NCI-H2171 treated with DMSO at 0.1 percent for 48 hours (cell line): ENCODE data around the gene RORB.

Experiments used
- DNase-seq: peaks from one replicate; lab custom pipeline; 2025; lab: John Stamatoyannopoulos, UW

The RORB gene

GRCh38 chr9:74598874-74599273 lies 101.7 kb downstream of the RORB start:
- no peak for DNase-seq

- DNase-seq = no peak
These were observed 112.7 kb downstream of the RORB start for GRCh38 chr9:74609671-74610405.

- no peak for DNase-seq
These were observed 113.5 kb downstream of the RORB start for GRCh38 chr9:74610523-74611061.

GRCh38 chr9:74630228-74630627 lies 133.1 kb downstream of the RORB start:
- DNase-seq = no peak

GRCh38 chr9:74639112-74639511 lies 142.0 kb downstream of the RORB start:
- DNase-seq = no peak

GRCh38 chr9:74642376-74642775 lies 145.2 kb downstream of the RORB start:
- no peak for DNase-seq

- no peak for DNase-seq
These were observed 146.3 kb downstream of the RORB start for GRCh38 chr9:74643303-74643923.

- DNase-seq = no peak
These were observed 146.9 kb downstream of the RORB start for GRCh38 chr9:74644023-74644422.

GRCh38 chr9:74645007-74645639 lies 148.0 kb downstream of the RORB start:
- DNase-seq = no peak

GRCh38 chr9:74653410-74654080 lies 156.4 kb downstream of the RORB start:
- DNase-seq = no peak

GRCh38 chr9:74662674-74663073 lies 165.5 kb downstream of the RORB start:
- DNase-seq = no peak

- no peak for DNase-seq
These were observed 166.3 kb downstream of the RORB start for GRCh38 chr9:74663439-74663838.

GRCh38 chr9:74666625-74667316 lies 169.6 kb downstream of the RORB start:
- no peak for DNase-seq

- no peak for DNase-seq
These were observed 175.1 kb downstream of the RORB start for GRCh38 chr9:74672237-74672636.

GRCh38 chr9:74674077-74674476 lies 176.9 kb downstream of the RORB start:
- DNase-seq = no peak

GRCh38 chr9:74681906-74682305 lies 184.8 kb downstream of the RORB start:
- no peak for DNase-seq

- DNase-seq = no peak
These were observed 186.2 kb downstream of the RORB start for GRCh38 chr9:74683322-74683721.

GRCh38 chr9:74691058-74691457 lies 193.9 kb downstream of the RORB start:
- DNase-seq = no peak

GRCh38 chr9:74696520-74696919 lies 199.4 kb downstream of the RORB start:
- no peak for DNase-seq

GRCh38 chr9:74697535-74697934 lies 200.4 kb downstream of the RORB start:
- no peak for DNase-seq

GRCh38 chr9:74711341-74711740 lies 214.2 kb downstream of the RORB start:
- no peak for DNase-seq

GRCh38 chr9:74718709-74719108 lies 221.6 kb downstream of the RORB start:
- DNase-seq = no peak
